ENCODE results near the gene BRICD5. TPM values are rescaled to one million over a fixed set of nuclear protein-coding genes. Genes with fewer than 3 reads are reported as not detected.
"Not testable (repeated sequence)": the region's sequence is repeated elsewhere in the genome, so short reads cannot be mapped to it uniquely, and the experiment has no call there.

Gene BRICD5
- total and polyA plus RNA-seq, 2 experiments from 2014 or later: 0.56 to 2.9 TPM

DNA sequence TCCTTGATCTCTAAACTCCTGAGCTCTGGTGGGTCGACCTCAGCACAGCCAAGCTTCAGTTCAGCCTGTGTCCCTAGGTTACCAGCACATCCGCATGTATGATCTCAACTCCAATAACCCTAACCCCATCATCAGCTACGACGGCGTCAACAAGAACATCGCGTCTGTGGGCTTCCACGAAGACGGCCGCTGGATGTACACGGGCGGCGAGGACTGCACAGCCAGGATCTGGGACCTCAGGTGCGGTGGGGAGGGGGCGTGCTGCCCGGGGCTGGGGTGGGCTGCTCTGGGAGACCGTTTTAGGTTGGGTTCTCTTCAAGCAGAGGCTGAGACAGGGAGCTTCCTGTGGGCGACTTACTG, 4.3 kb downstream of the BRICD5 start:
- H3K4me1 ChIP-seq (ENCODE audit: insufficient read depth): peaks cover 3% of the 10 kb centered on the region; the same call in 1 of the 2 replicates
- peak overlapping the region; percentile 86 for H3K9ac ChIP-seq
- peak overlapping the region; percentile 82 for H3K4me2 ChIP-seq (ENCODE audit: unreplicated experiment)
- TF ChIP-seq EZH2 (IDR thresholded peaks at IDR 0.05; ENCODE audit: insufficient read depth, poor library complexity, severe bottlenecking): no peak
- TF ChIP-seq EZH2phosphoT487 (IDR thresholded peaks at IDR 0.05; ENCODE audit: insufficient read depth, low read depth): no peak
- no peaks in the 10 kb centered on the region for H3K9me2 ChIP-seq (ENCODE audit: insufficient read depth)
- in situ Hi-C loops (cut with MboI): no loop called here
- no peaks in the 10 kb centered on the region for H3K9me3 ChIP-seq (ENCODE audit: low read depth)
- H3K36me3 ChIP-seq (ENCODE audit: low read depth): no peaks in the 10 kb centered on the region
- H3K4me3 ChIP-seq: peak overlapping the region; percentile 83
- H2AFZ ChIP-seq: no peak overlapping the region
- no peaks in the 10 kb centered on the region for H4K20me1 ChIP-seq (ENCODE audit: insufficient read depth)
- 89 to 90% methylated on average over 18 of the region's 18 CpGs for WGBS, 2 experiments (ENCODE audit: low coverage in 1 of 2, low lambda C conversion rate in 2 of 2, missing lambda C conversion rate in 2 of 2)
- no peak overlapping the region for H3K27ac ChIP-seq
- H3K79me2 ChIP-seq (ENCODE audit: insufficient read depth): peaks cover 16% of the 10 kb centered on the region
- no peaks in the 10 kb centered on the region for H3K27me3 ChIP-seq (replicated peaks; ENCODE audit: insufficient read depth)
- no peaks in the 10 kb centered on the region for H3F3A ChIP-seq (ENCODE audit: insufficient read depth)
- no peak for DNase-seq

DNA sequence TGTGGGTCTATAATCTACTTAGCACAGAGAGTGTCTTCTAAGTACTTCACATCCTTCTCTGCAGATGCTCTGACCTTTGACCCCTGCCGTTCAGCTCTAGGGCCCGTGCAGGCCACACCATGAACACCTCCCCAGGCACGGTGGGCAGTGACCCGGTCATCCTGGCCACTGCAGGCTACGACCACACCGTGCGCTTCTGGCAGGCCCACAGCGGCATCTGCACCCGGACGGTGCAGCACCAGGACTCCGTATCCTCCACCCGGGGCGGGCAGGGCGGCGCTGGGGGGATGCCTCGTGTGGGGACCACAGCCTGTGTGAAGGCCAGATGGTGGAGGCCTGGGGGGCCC, 4.7 kb downstream of the BRICD5 start:
- H3K4me3 ChIP-seq: peak overlapping the region; percentile 83
- peak; percentile 40 for DNase-seq
- no peaks in the 10 kb centered on the region for H3K36me3 ChIP-seq (ENCODE audit: low read depth)
- in situ Hi-C loops (cut with MboI): no loop called here
- H3K4me2 ChIP-seq (ENCODE audit: unreplicated experiment): peak overlapping the region; percentile 82
- no peaks in the 10 kb centered on the region for H3K27me3 ChIP-seq (replicated peaks; ENCODE audit: insufficient read depth)
- 3% methylated on average over 14 to 16 of the region's 16 CpGs for WGBS, 2 experiments (ENCODE audit: low coverage in 1 of 2, low lambda C conversion rate in 2 of 2, missing lambda C conversion rate in 2 of 2)
- H3K27ac ChIP-seq: peak overlapping the region; percentile 69
- H3K9ac ChIP-seq: peak overlapping the region; percentile 86
- no peaks in the 10 kb centered on the region for H4K20me1 ChIP-seq (ENCODE audit: insufficient read depth)
- no peaks in the 10 kb centered on the region for H3F3A ChIP-seq (ENCODE audit: insufficient read depth)
- H3K79me2 ChIP-seq (ENCODE audit: insufficient read depth): peaks cover 16% of the 10 kb centered on the region
- H3K9me2 ChIP-seq (ENCODE audit: insufficient read depth): no peaks in the 10 kb centered on the region
- peak overlapping the region; percentile 93; the same call in 1 of the 2 replicates for H2AFZ ChIP-seq
- TF ChIP-seq EZH2 (IDR thresholded peaks at IDR 0.05; ENCODE audit: insufficient read depth, poor library complexity, severe bottlenecking): no peak
- TF ChIP-seq EZH2phosphoT487 (IDR thresholded peaks at IDR 0.05; ENCODE audit: insufficient read depth, low read depth): no peak
- H3K9me3 ChIP-seq (ENCODE audit: low read depth): no peaks in the 10 kb centered on the region
- peaks cover 3% of the 10 kb centered on the region; the same call in 1 of the 2 replicates for H3K4me1 ChIP-seq (ENCODE audit: insufficient read depth)

DNA sequence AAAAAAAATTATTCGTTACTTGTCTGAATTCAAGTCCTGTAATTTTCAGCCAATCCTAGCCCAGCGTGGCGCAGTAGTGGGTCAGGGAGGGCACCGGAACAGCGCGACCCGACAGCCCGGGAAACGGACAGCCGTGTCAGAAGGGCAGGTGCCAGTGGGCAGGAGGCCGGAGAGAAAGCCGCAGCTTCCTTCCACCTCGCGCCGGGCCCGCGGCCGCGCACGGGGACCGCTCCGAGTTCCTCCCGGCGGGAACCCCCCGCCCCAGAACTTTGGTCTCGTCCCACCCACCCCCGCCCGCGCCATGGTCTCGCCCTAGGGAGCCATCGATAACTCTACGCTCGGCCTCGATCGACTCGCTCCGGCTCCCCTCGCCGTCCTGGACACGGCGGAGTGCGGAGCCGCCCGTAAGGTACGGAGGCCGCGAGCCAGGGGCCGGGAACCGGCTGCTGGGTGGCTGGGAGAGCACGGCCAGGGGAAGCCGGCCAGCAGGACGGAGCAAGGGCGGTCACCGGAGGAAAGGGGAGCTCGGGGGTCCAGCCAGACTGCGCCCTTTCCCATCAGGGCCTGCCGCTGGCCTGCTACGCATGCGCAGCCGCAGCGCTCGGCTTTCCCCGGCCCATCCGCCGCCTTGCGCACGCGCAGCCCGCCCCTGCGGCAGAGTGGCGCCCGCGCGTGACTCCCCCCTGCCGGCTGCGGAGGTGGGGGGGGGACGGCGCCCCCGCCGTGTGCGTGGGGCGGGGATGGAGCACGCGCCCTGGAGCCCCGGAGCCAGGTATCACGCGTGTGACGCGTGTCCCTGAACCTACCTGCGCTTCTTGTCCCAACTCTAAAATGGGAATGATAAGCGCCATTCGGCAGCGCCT, 5.3 kb downstream of the BRICD5 start, which contains the start of gene MLST8:
Gene MLST8 (plus strand): TSS at position 351 of the 863 bp plus-strand sequence. CDS start 632 bp downstream, outside the sequence.
- peak within 1 kb of the TSS; percentile 93 for H2AFZ ChIP-seq
- H3K4me3 ChIP-seq: peak within 1 kb of the TSS; percentile 83
- no peaks in the 10 kb centered on the region for H3K9me2 ChIP-seq (ENCODE audit: insufficient read depth)
- H3K79me2 ChIP-seq (ENCODE audit: insufficient read depth): peaks cover 16% of the 10 kb centered on the region
- no peaks in the 10 kb centered on the region for H3K36me3 ChIP-seq (ENCODE audit: low read depth)
- peak; percentile 91 for DNase-seq
- WGBS, 2 experiments (ENCODE audit: low coverage in 1 of 2, low lambda C conversion rate in 2 of 2, missing lambda C conversion rate in 2 of 2): 1 to 2% methylated on average over 47 to 61 of the region's 93 CpGs
- in situ Hi-C loops (cut with MboI): no loop called here
- peak within 1 kb of the TSS; percentile 69 for H3K27ac ChIP-seq
- no peaks in the 10 kb centered on the region for H3F3A ChIP-seq (ENCODE audit: insufficient read depth)
- H3K9ac ChIP-seq: peak within 1 kb of the TSS; percentile 86
- TF ChIP-seq EZH2 (IDR thresholded peaks at IDR 0.05; ENCODE audit: insufficient read depth, poor library complexity, severe bottlenecking): no peak
- no peak for TF ChIP-seq EZH2phosphoT487 (IDR thresholded peaks at IDR 0.05; ENCODE audit: insufficient read depth, low read depth)
- peaks cover 3% of the 10 kb centered on the region; the same call in 1 of the 2 replicates for H3K4me1 ChIP-seq (ENCODE audit: insufficient read depth)
- no peaks in the 10 kb centered on the region for H4K20me1 ChIP-seq (ENCODE audit: insufficient read depth)
- peak within 1 kb of the TSS; percentile 82 for H3K4me2 ChIP-seq (ENCODE audit: unreplicated experiment)
- no peaks in the 10 kb centered on the region for H3K27me3 ChIP-seq (replicated peaks; ENCODE audit: insufficient read depth)
- H3K9me3 ChIP-seq (ENCODE audit: low read depth): no peaks in the 10 kb centered on the region

DNA sequence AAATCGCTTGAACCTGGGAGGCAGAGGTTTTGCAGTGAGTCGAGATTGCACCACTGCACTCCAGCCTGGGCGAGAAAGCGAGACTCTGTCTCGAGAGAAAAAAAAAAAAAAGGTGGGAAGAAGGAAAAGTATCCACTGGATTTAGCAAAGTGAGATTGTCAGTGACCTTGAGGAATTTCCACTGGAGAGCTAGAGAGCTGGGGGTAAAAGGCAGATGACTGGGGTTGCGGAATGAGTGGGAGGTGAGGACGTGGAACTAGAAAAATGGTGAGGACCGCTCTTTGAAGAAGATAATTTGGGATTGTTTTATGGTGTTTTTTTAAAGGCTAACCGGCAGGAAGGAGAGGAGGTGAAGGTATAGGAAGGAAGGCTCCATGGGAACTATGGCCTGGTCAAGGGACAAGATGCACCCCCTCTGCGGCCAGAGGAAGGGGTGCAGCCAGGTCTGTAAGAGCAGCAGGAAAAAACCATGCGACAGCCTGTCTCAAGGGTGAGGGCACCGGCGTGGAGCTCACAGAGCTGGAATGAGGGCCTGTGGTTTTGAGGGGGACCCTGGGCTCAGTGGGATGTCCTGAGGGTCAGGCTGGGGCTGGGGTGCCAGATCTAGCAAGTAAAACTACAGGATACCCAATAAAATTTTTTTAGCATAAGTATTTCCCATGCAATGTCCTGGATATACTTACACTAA, 6.1 kb downstream of the BRICD5 start:
- in situ Hi-C loops (cut with MboI): no loop called here
- Histone ChIP-seq H2AFZ (peak overlapping the region; percentile 93), H3K4me3 (peak overlapping the region; percentile 83), H3K4me2 (ENCODE audit: unreplicated experiment) (peak overlapping the region; percentile 72), H3K27ac (peak overlapping the region; percentile 69; the same call in 1 of the 2 replicates), H4K20me1 (ENCODE audit: insufficient read depth) (no peaks in the 10 kb centered on the region), H3K27me3 (replicated peaks; ENCODE audit: insufficient read depth) (no peaks in the 10 kb centered on the region), H3K9ac (peak overlapping the region; percentile 86), H3K36me3 (ENCODE audit: low read depth) (no peaks in the 10 kb centered on the region), H3F3A (ENCODE audit: insufficient read depth) (no peaks in the 10 kb centered on the region), H3K79me2 (ENCODE audit: insufficient read depth) (peaks cover 16% of the 10 kb centered on the region), H3K9me3 (ENCODE audit: low read depth) (no peaks in the 10 kb centered on the region), H3K9me2 (ENCODE audit: insufficient read depth) (no peaks in the 10 kb centered on the region), H3K4me1 (ENCODE audit: insufficient read depth) (peaks cover 3% of the 10 kb centered on the region; the same call in 1 of the 2 replicates)
- 72 to 76% methylated on average over 13 of the region's 13 CpGs for WGBS, 2 experiments (ENCODE audit: low coverage in 1 of 2, low lambda C conversion rate in 2 of 2, missing lambda C conversion rate in 2 of 2)
- TF ChIP-seq EZH2phosphoT487 (IDR thresholded peaks at IDR 0.05; ENCODE audit: insufficient read depth, low read depth): no peak
- no peak for TF ChIP-seq EZH2 (IDR thresholded peaks at IDR 0.05; ENCODE audit: insufficient read depth, poor library complexity, severe bottlenecking)
- no peak for DNase-seq

DNA sequence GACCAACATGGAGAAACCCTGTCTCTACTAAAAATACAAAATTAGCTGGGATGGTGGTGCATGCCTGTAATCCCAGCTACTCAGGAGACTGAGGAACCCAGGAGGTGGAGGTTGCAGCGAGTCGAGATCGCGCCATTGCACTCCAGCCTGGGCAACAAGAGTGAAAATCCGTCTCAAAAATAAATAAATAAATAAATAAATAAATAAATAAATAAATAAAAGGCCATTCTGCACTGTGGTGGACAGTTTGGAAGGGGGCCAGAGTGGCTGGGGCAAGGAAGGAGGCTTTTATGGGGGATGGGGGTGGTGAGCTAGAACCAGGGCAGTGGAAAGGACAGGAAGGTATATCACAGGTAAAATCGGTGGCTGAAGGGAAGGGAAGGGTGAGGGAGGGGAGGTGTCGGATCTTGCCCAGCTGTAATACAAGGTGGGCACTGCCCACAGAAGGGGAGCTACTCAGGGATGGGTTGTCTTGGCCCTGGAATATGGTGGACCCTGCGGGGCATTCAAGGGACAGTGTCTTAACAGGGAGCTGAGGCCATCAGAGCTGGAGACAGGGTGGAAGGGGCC, 7.5 kb downstream of the BRICD5 start:
- H3F3A ChIP-seq (ENCODE audit: insufficient read depth); in situ Hi-C loops (cut with MboI); H4K20me1 ChIP-seq (ENCODE audit: insufficient read depth); H3K4me1 ChIP-seq (ENCODE audit: insufficient read depth); DNase-seq; H3K27ac ChIP-seq; H3K4me2 ChIP-seq (ENCODE audit: unreplicated experiment); H3K9me2 ChIP-seq (ENCODE audit: insufficient read depth); H3K9ac ChIP-seq; H2AFZ ChIP-seq; H3K9me3 ChIP-seq (ENCODE audit: low read depth); H3K36me3 ChIP-seq (ENCODE audit: low read depth); H3K4me3 ChIP-seq; H3K27me3 ChIP-seq (replicated peaks; ENCODE audit: insufficient read depth): not testable (repeated sequence)
- peaks cover 16% of the 10 kb centered on the region for H3K79me2 ChIP-seq (ENCODE audit: insufficient read depth)
- 84 to 90% methylated on average over 8 of the region's 8 CpGs for WGBS, 2 experiments (ENCODE audit: low coverage in 1 of 2, low lambda C conversion rate in 2 of 2, missing lambda C conversion rate in 2 of 2)
